ENCODE measurements around the gene SACS.
"Not testable (repeated sequence)": the region's sequence is repeated elsewhere in the genome, so short reads cannot be mapped to it uniquely, and the experiment has no call there.

Gene SACS

GRCh38 chr13:23401156-23401555 is 32.3 kb downstream of the SACS start:
- not testable (repeated sequence) for H3K9me3 ChIP-seq (replicated peaks; ENCODE audit: low read length); H3K4me1 ChIP-seq (ENCODE audit: control insufficient read depth, insufficient read depth, low read length); H3K9ac ChIP-seq (ENCODE audit: low read depth, low read length)

GRCh38 chr13:23399347-23399746 is 34.2 kb downstream of the SACS start:
- H3K4me1 ChIP-seq (ENCODE audit: control insufficient read depth, insufficient read depth, low read length), result no peaks in the 10 kb centered on the region
- H3K9me3 ChIP-seq (replicated peaks; ENCODE audit: low read length), result no peaks in the 10 kb centered on the region
- no peak overlapping the region for H3K4me2 ChIP-seq (ENCODE audit: low read length)
- no peak overlapping the region for H3K4me3 ChIP-seq (ENCODE audit: low read length)
- no peaks in the 10 kb centered on the region for H3K36me3 ChIP-seq (ENCODE audit: insufficient read depth, low read length)
- no peak overlapping the region for H3K9ac ChIP-seq (ENCODE audit: low read depth, low read length)
- no peaks in the 10 kb centered on the region for H3K27me3 ChIP-seq (ENCODE audit: control insufficient read depth, insufficient read depth, low read length)

More at GRCh38 chr13:23401156-23401555, 32.3 kb downstream of the SACS start:
- not testable (repeated sequence) for H3K4me2 ChIP-seq (ENCODE audit: low read length); H3K4me3 ChIP-seq (ENCODE audit: low read length); H3K36me3 ChIP-seq (ENCODE audit: insufficient read depth, low read length); H3K27me3 ChIP-seq (ENCODE audit: control insufficient read depth, insufficient read depth, low read length)

DNA sequence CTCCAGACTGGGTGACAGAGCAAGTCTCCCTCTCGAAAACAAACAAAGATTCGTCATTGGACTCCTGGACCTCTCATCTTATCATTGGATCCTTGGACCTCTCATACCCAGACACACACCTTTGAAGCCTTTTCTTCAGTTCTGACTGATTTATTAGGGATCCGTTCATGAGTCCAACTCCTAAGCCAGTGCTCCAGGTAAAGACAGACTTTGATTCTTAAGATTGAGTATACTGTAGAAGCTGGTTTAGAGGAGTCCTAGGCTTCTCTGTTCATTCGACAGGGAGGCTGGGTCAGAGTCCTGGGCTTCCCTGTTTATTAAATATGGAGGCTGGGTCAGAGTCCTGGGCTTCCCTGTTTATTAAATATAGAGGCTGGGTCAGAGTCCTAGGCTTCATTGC is 38.7 kb downstream of the SACS start:
- Histone ChIP-seq H3K36me3 (ENCODE audit: insufficient read depth, low read length) (no peaks in the 10 kb centered on the region), H3K9me3 (replicated peaks; ENCODE audit: low read length) (no peaks in the 10 kb centered on the region), H3K4me3 (ENCODE audit: low read length) (no peak overlapping the region), H3K27me3 (ENCODE audit: control insufficient read depth, insufficient read depth, low read length) (no peaks in the 10 kb centered on the region), H3K4me1 (ENCODE audit: control insufficient read depth, insufficient read depth, low read length) (no peaks in the 10 kb centered on the region), H3K4me2 (ENCODE audit: low read length) (no peak overlapping the region), H3K9ac (ENCODE audit: low read depth, low read length) (no peak overlapping the region)

- Histone ChIP-seq H3K4me3 (ENCODE audit: low read length) (no peak overlapping the region), H3K9me3 (replicated peaks; ENCODE audit: low read length) (no peaks in the 10 kb centered on the region), H3K27me3 (ENCODE audit: control insufficient read depth, insufficient read depth, low read length) (no peaks in the 10 kb centered on the region), H3K4me2 (ENCODE audit: low read length) (no peak overlapping the region), H3K36me3 (ENCODE audit: insufficient read depth, low read length) (no peaks in the 10 kb centered on the region), H3K4me1 (ENCODE audit: control insufficient read depth, insufficient read depth, low read length) (no peaks in the 10 kb centered on the region), H3K9ac (ENCODE audit: low read depth, low read length) (no peak overlapping the region)
Observed at GRCh38 chr13:23392925-23393645, 40.4 kb downstream of the SACS start.

DNA sequence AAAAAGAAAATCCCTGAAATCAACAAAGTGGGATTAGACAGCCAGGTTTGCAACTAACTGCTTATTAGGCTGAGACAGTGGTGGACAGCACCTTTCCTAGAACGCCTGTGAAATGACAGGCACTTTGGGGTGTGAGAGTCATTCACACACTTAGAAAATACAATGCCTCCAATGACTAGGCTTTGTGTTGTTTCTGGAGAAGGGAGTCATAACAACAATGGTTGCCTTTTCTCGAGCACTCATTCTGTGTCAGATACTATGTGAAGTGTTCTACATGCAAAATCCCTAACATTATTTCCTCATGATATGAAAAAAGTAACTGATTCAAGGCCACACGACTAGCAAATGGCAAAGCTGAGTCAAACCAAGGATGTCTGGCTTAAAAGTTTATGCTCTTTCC is 41.2 kb downstream of the SACS start:
- Histone ChIP-seq H3K9ac (ENCODE audit: low read depth, low read length) (no peak overlapping the region), H3K27me3 (ENCODE audit: control insufficient read depth, insufficient read depth, low read length) (no peaks in the 10 kb centered on the region), H3K9me3 (replicated peaks; ENCODE audit: low read length) (no peaks in the 10 kb centered on the region), H3K4me3 (ENCODE audit: low read length) (no peak overlapping the region), H3K36me3 (ENCODE audit: insufficient read depth, low read length) (no peaks in the 10 kb centered on the region), H3K4me1 (ENCODE audit: control insufficient read depth, insufficient read depth, low read length) (no peaks in the 10 kb centered on the region), H3K4me2 (ENCODE audit: low read length) (no peak overlapping the region)

DNA sequence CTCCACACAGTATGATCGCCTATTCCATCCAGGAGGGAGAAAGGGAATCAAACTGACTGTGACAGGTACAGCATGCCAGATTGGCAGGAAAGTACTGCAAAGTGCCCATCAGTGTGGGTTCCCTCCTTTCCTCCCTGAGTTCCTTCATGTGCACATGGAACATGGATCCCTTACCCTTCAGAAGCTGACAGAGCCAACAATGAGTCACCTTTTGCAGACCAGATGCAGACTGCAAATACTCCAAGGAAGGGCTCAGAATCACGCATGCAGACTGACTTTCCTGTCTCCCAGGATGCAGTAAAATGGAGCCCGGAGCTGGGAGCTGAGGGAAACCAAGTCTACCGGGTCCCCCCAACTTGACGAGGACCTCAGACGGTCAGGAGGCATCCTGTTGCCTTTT is 41.8 kb downstream of the SACS start:
- H3K4me1 ChIP-seq (ENCODE audit: control insufficient read depth, insufficient read depth, low read length), result no peaks in the 10 kb centered on the region
- no peak overlapping the region for H3K4me2 ChIP-seq (ENCODE audit: low read length)
- no peaks in the 10 kb centered on the region for H3K36me3 ChIP-seq (ENCODE audit: insufficient read depth, low read length)
- no peaks in the 10 kb centered on the region for H3K27me3 ChIP-seq (ENCODE audit: control insufficient read depth, insufficient read depth, low read length)
- H3K9me3 ChIP-seq (replicated peaks; ENCODE audit: low read length), result no peaks in the 10 kb centered on the region
- no peak overlapping the region for H3K4me3 ChIP-seq (ENCODE audit: low read length)
- H3K9ac ChIP-seq (ENCODE audit: low read depth, low read length), result no peak overlapping the region

GRCh38 chr13:23386533-23386932 is 47.0 kb downstream of the SACS start:
- H3K36me3 ChIP-seq (ENCODE audit: insufficient read depth, low read length), result no peaks in the 10 kb centered on the region
- H3K4me1 ChIP-seq (ENCODE audit: control insufficient read depth, insufficient read depth, low read length), result peaks cover 16% of the 10 kb centered on the region
- H3K4me2 ChIP-seq (ENCODE audit: low read length), result no peak overlapping the region

GRCh38 chr13:23385931-23386330 is 47.6 kb downstream of the SACS start:
- no peak overlapping the region for H3K4me2 ChIP-seq (ENCODE audit: low read length)
- H3K36me3 ChIP-seq (ENCODE audit: insufficient read depth, low read length), result no peaks in the 10 kb centered on the region
- H3K27me3 ChIP-seq (ENCODE audit: control insufficient read depth, insufficient read depth, low read length), result no peaks in the 10 kb centered on the region
- no peak overlapping the region for H3K9ac ChIP-seq (ENCODE audit: low read depth, low read length)
- H3K9me3 ChIP-seq (replicated peaks; ENCODE audit: low read length), result no peaks in the 10 kb centered on the region
- H3K4me3 ChIP-seq (ENCODE audit: low read length), result no peak overlapping the region
- peaks cover 22% of the 10 kb centered on the region for H3K4me1 ChIP-seq (ENCODE audit: control insufficient read depth, insufficient read depth, low read length)

More at GRCh38 chr13:23386533-23386932, 47.0 kb downstream of the SACS start:
- Histone ChIP-seq H3K9ac (ENCODE audit: low read depth, low read length) (no peak overlapping the region), H3K4me3 (ENCODE audit: low read length) (no peak overlapping the region), H3K9me3 (replicated peaks; ENCODE audit: low read length) (no peaks in the 10 kb centered on the region), H3K27me3 (ENCODE audit: control insufficient read depth, insufficient read depth, low read length) (no peaks in the 10 kb centered on the region)

DNA sequence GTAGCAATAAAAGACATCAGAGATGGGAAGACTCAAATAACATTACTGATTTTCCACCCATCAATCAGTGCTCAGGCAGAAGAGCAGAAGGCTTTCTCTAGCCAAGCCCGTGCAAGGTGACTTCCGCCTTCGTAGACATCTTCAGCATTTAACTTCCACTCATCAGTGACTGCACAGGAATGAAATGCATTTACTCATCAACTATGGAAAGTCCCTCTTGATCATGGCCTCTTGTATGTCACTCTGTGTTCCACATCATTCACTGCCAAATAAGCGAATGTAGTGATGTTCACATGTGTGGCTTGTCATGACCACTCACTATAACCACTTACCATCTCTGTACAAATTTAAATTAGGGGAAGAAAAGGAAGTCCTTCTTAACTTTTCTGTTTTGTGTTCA is 49.4 kb downstream of the SACS start:
- Histone ChIP-seq H3K4me2 (ENCODE audit: low read length) (peak overlapping the region; percentile 2), H3K9me3 (replicated peaks; ENCODE audit: low read length) (no peaks in the 10 kb centered on the region), H3K4me3 (ENCODE audit: low read length) (no peak overlapping the region), H3K4me1 (ENCODE audit: control insufficient read depth, insufficient read depth, low read length) (peaks cover 37% of the 10 kb centered on the region), H3K36me3 (ENCODE audit: insufficient read depth, low read length) (no peaks in the 10 kb centered on the region), H3K27me3 (ENCODE audit: control insufficient read depth, insufficient read depth, low read length) (no peaks in the 10 kb centered on the region), H3K9ac (ENCODE audit: low read depth, low read length) (no peak overlapping the region)

DNA sequence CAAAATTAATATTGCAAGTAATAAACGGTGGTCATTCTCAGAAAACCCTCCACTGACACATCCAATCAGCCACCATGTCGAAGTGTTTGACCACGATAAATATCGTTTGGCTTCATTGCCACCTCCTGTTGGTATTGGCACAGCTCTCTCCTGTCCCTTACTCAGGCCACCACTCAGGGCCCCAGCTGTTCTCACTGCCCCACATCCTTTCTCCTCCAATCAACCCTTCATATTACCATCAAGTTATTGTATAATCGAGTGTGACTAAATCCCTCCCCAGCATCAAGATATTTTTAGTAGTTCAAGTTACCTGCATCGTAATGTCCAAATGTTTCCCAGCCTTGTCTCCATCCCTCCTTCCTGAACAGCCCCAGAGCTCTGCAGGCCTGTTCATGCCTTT is 50.4 kb downstream of the SACS start:
- Histone ChIP-seq H3K9me3 (replicated peaks; ENCODE audit: low read length) (no peaks in the 10 kb centered on the region), H3K4me1 (ENCODE audit: control insufficient read depth, insufficient read depth, low read length) (peaks cover 46% of the 10 kb centered on the region), H3K4me2 (ENCODE audit: low read length) (no peak overlapping the region), H3K4me3 (ENCODE audit: low read length) (no peak overlapping the region), H3K9ac (ENCODE audit: low read depth, low read length) (no peak overlapping the region), H3K27me3 (ENCODE audit: control insufficient read depth, insufficient read depth, low read length) (no peaks in the 10 kb centered on the region), H3K36me3 (ENCODE audit: insufficient read depth, low read length) (no peaks in the 10 kb centered on the region)

DNA sequence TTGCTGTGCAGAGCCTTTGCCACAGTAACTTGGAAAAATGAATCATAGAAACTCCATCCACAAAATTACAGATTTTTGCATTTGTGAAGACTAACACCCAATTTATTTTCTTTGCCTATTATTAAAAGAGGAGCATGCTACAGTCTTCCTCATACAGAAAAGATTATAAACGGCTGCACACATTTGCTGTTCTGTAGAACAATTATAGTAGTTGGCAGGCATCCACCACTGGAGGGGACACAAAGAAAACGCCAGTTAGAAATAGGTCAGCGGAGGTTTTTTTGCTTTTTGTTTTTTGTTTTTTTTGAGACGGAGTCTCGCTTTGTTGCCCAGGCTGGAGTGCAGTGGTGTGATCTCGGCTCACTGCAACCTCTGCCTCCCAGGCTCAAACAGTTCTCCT is 51.6 kb downstream of the SACS start:
- H3K4me2 ChIP-seq (ENCODE audit: low read length), result no peak overlapping the region
- no peak overlapping the region for H3K9ac ChIP-seq (ENCODE audit: low read depth, low read length)
- H3K4me3 ChIP-seq (ENCODE audit: low read length), result no peak overlapping the region
- H3K27me3 ChIP-seq (ENCODE audit: control insufficient read depth, insufficient read depth, low read length), result no peaks in the 10 kb centered on the region
- no peaks in the 10 kb centered on the region for H3K36me3 ChIP-seq (ENCODE audit: insufficient read depth, low read length)
- no peaks in the 10 kb centered on the region for H3K9me3 ChIP-seq (replicated peaks; ENCODE audit: low read length)
- H3K4me1 ChIP-seq (ENCODE audit: control insufficient read depth, insufficient read depth, low read length), result peaks cover 56% of the 10 kb centered on the region

DNA sequence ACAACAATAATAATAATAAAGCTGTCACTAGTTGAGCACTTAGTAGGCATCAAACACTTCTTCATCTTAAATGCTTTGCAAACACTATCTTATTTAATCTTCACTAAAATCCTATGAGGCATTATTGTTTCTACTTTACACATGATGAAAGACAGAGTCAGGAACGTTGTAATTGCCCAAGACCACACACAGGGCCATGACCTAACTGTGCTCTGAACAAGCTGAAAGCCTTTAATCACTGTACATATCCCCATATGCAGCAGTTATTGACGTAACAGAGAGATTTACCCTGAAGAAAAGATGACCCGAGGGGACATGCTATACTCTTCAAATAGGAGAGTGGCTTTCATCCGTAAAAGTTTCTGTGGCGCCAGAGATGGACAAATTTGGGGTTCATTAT is 53.0 kb downstream of the SACS start:
- no peak overlapping the region for H3K4me3 ChIP-seq (ENCODE audit: low read length)
- H3K9ac ChIP-seq (ENCODE audit: low read depth, low read length), result no peak overlapping the region
- peaks cover 69% of the 10 kb centered on the region for H3K4me1 ChIP-seq (ENCODE audit: control insufficient read depth, insufficient read depth, low read length)
- H3K9me3 ChIP-seq (replicated peaks; ENCODE audit: low read length), result no peaks in the 10 kb centered on the region
- no peak overlapping the region for H3K4me2 ChIP-seq (ENCODE audit: low read length)
- H3K27me3 ChIP-seq (ENCODE audit: control insufficient read depth, insufficient read depth, low read length), result no peaks in the 10 kb centered on the region
- H3K36me3 ChIP-seq (ENCODE audit: insufficient read depth, low read length), result no peaks in the 10 kb centered on the region

Measured in skeletal muscle satellite cell (primary cell).